HG02852 (cell line): ENCODE data around the gene SCAF8.
"Not testable (repeated sequence)": the region's sequence is repeated elsewhere in the genome, so short reads cannot be mapped to it uniquely, and the experiment has no call there.

Experiments
- ATAC-seq: cut with Tn5 transposase; IDR thresholded peaks from one replicate; pipeline ENCODE4 v1.9.1; 2021; ENCODE audit warnings: mild to moderate bottlenecking, moderate library complexity; ENCODE audit not compliant: unreplicated experiment

The SCAF8 gene

GRCh38 chr6:154733183-154733625 lies at the start of gene SCAF8:
Gene SCAF8, plus strand, starts transcription at chr6:154733416. Its CDS starts 485 bp downstream, at chr6:154733901.
- peak; percentile 78 for ATAC-seq

DNA sequence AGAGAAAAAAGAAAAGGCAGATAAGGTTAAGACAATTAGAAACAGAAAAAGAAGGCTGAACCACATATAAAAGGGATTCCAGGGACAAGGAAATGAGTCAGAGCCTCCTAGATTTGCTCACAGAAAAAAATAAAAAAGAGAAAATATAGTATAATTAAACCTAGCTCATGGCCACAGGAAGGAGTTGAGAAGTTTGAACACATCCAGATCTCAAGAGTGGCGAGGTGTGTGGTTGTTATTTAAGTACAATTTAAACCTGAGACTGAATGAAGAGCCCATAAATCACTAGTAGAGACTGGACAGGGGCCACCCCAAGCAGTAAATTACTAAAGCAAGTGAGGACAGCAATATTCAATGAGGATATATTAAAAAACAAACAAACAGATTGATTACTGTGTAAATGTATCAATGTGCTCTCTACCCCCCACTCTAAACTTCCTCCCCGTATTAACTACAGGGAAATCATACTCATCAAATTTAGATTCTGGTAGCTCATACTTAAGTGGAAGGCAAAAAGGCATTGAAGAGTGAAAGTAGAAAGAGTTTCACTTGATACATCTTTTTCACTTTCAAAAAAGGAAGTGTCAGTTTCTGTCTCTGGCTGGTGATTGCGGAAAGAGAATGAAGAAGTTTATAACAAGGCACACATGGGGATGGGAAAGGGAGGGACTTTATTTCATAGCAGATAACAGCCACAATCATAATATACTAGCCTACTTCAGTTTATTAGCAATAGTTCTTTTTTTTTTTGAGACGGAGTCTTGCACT lies 49.3 kb upstream of the SCAF8 start:
- peak; percentile 91 for ATAC-seq

- ATAC-seq, result no peak
These were observed 47.1 kb upstream of the SCAF8 start for GRCh38 chr6:154686162-154686561.

DNA sequence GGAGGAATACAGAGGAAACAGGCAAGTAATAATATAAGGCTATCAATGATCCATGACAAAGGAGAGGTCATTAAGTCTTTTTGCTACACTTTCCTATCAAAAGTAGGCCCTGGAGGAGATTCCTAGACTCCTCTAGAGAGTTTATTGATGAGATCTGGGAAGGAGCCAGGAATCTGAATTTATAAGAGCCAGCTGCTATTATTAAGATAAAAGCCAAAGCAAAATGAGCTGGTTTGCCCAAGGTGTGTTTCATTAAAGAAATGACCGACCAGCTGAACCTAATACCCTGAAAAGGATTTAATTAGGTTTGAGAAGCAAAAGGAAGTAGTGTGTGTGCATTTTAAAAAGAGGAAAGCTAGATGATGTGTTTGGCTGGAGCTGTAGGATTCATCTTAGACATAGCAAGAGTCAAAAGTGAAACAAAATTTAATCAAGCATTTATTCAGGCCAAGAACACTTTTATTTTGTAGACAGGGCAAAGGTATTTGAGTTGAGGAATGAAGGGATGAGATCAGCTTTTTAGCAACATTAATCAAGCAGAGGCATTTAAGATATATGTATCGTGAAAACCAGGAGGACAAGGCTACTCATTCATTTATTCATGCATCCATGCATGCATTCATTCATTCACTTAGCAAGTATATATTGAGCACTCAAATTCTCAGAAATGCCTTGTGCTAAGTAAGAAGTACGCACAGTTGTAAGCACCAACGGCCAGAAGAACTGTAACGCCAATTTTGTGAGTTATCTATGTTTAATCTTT lies 43.5 kb upstream of the SCAF8 start:
- ATAC-seq, result no peak

- no peak for ATAC-seq
These were observed 42.4 kb upstream of the SCAF8 start for GRCh38 chr6:154690857-154691256.

DNA sequence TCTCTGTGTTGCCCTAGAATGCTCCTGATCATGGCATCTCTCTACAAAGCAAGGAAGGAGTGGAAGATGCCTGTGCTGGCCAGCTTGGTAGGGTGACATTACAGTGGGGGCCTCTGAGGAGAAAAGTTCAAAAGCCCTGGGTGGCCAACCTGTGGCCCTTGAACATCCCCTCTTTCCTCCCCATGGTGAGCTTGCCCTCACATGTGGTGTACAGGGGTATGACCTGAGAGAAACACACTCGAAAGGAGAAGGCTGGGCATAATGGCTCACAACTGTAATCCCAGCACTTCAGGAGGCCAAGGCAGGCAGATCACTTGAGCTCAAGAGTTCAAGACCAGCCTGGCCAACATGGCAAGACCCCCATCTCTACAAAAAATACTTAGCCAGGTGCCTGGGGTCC lies 36.6 kb upstream of the SCAF8 start:
- no peak for ATAC-seq

- no peak for ATAC-seq
These were observed 30.1 kb upstream of the SCAF8 start for GRCh38 chr6:154703124-154703523.

DNA sequence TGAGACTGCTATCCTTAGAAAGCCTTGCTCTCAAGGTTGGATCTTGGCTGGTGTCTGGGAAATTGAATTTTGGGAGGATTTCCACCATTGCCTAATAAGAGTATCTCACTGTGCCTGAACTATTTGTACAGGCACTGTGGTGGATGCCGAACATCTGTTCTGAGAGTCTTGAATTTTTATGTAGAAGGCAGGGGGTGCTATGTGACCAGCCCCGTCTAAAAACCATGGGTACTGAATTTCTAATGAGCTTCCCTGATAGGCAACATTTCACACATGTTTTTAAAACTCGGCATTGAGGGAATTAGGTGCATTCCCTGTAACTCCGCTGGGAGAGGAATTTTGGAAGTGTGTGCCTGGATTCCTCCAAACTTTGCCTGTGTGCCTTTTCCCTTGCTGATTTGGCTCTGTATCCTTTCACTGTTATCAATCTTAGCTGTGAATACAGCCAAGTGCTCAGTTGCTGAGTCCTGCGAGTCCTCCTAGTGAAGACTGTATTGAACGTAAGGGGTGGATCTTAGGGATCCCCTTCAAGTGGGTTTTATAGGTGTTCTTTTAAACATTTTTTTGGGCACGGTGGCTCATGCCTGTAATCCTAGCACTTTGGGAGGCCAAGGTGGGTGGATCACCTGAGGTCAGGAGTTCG lies 27.6 kb upstream of the SCAF8 start:
- ATAC-seq, result no peak

- ATAC-seq, result no peak
These were observed 26.8 kb upstream of the SCAF8 start for GRCh38 chr6:154706389-154706788.

DNA sequence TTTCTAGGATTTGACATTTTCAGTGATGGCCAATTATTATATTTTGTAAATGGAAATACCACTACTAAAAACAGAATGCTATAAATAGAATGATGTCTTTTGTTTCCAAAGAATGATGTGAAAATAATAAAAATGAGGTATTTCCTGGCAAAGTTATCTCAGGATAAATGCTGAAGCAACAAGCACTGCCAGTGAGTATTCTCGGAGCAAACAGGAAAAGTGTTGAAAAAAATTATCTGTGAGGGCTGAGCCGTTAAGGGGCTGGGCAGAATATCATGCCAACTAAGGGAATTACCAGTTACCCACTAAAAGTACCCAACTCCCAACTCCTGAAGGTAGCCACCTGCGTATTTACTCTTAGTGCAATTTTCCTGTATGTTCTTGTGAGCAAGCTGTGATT lies 23.6 kb upstream of the SCAF8 start:
- ATAC-seq, result no peak

GRCh38 chr6:154710689-154711088 lies 22.5 kb upstream of the SCAF8 start:
- ATAC-seq, result no peak

DNA sequence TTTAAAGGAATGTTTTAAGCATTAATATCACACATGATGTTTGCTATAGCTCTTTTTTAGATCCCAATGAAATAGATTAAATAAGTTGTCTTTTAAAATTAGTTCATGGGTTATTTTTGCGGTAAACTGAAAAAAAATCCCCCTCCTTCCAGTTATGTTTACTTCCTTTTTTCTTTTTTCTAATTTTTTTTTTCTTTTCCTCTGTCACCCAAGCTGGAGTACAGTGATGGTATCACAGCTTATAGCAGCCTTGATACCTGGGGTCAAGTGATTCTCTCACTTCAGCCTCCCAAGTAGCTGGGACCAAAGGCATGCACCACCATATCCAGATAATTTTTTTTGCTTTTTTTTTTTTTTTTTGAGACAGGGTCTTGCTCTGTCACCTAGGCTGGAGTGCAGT lies 17.8 kb upstream of the SCAF8 start:
- no peak for ATAC-seq

DNA sequence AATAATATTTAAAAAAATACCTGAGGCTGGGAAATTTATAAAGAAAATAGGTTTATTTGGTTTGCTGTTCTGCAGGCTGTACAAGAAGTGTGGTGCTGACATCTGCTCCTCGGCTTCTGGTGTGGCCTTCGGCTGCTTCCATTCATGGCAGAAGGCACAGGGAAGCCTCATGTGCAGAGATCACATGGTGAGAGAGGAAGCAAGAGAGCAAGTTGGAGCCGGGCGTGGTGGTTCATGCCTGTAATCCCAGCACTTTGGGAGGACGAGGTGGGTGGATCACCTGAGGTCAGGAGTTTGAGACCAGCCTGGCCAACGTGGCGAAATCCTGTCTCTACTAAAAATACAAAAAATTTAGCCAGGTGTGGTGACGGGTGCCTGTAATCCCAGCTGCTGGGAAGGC lies 16.9 kb upstream of the SCAF8 start:
- ATAC-seq, result not testable (repeated sequence)

DNA sequence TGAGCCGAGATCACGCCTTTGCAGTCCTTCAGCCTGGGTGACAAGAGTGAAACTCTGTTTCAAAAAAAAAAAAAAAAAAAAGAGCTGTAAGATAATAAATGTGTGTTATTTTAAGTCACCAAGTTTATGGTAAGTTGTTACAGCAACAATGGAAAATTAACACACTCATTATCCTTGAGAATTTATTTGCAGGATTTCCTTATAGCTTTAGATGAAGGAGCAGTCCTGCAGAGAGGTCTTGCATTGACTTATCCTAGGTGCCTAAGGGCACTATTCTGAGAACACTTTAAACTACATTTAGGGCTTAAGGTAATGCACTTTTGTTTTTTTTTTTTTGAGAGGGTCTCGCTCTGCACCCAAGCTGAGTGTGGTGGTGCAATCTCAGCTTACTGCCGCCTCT lies 13.8 kb upstream of the SCAF8 start:
- no peak for ATAC-seq

DNA sequence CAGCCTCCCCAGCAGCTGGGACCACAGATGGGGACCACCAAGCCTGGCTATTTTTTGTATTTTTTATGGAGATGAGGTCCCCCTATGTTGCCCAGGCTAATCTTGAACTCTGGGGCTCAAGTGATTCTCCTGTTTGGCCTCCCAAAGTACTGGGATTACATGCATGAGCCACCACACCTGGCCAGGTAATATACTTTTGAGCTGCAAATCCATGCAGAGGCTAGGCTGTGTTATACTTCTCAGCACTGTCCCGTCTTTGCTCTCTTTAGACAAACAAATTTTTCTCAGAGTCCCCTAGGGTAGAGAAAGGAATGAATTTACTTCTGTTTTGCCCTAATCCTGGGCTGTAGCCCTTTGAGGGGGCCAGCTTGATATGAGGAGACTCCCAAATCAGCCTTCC lies 13.4 kb upstream of the SCAF8 start:
- no peak for ATAC-seq

DNA sequence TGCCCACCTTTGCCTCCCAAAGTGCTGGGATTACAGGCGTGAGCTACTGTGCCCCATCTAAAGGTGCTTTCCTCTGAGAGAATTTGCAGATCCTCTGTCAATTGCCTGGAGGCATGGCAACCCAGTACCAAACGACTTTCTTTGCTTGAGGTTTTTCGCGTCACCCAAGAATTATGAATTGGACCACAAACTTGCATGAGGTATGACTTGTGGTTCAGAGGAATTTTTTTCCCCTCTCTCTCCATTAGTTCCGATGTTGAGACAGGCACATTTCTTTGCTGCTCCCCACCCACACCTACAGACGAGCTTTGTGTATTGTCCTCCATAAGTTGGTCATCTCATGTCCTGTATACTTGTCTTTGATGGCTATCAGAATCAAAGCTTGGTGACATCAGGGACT lies 11.8 kb upstream of the SCAF8 start:
- no peak for ATAC-seq

GRCh38 chr6:154726887-154727286 lies 6.3 kb upstream of the SCAF8 start:
- no peak for ATAC-seq

- ATAC-seq, result no peak
These were observed 1.7 kb upstream of the SCAF8 start for GRCh38 chr6:154731296-154732218.

DNA sequence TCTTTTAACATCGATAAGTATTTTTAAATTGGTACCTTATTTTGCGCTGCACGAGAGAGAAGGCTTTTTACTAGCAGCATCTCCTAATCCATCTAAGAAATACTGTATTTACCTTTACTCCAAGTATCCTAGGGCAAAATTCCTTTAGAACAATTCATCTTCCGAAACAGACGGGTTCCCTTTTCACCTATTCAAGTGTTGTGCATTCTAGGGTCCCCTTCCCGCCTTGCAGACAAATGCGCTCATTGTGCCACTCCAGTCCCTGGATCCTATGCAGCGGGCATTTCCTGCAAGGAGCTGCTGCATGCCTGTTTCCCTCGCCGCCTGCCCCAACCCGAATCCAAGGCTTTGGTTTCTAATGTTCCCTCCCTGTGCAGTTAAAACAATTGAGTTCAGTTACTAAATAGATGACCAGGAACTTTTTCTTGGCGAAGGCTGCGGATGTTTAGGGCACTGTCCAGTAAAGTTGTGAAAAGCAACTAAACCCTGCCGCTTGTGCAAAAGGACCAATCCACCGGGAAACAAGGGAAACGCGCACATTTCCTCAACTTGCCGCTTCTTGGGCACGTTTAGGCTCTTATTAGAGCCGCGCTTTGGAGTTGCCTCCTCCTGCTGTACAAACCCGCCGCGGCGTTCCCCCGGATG lies 556 bp upstream of the SCAF8 start:
- no peak for ATAC-seq
